Measurements from ENCODE around the gene RBX1. TPM values are rescaled to one million over a fixed set of nuclear protein-coding genes. Genes with fewer than 3 reads are reported as not detected.

The RBX1 gene
- 83.2 TPM for polyA plus RNA-seq (2013, experiment 1 of 2)
- 87.8 TPM for polyA plus RNA-seq (2013, experiment 2 of 2)

DNA sequence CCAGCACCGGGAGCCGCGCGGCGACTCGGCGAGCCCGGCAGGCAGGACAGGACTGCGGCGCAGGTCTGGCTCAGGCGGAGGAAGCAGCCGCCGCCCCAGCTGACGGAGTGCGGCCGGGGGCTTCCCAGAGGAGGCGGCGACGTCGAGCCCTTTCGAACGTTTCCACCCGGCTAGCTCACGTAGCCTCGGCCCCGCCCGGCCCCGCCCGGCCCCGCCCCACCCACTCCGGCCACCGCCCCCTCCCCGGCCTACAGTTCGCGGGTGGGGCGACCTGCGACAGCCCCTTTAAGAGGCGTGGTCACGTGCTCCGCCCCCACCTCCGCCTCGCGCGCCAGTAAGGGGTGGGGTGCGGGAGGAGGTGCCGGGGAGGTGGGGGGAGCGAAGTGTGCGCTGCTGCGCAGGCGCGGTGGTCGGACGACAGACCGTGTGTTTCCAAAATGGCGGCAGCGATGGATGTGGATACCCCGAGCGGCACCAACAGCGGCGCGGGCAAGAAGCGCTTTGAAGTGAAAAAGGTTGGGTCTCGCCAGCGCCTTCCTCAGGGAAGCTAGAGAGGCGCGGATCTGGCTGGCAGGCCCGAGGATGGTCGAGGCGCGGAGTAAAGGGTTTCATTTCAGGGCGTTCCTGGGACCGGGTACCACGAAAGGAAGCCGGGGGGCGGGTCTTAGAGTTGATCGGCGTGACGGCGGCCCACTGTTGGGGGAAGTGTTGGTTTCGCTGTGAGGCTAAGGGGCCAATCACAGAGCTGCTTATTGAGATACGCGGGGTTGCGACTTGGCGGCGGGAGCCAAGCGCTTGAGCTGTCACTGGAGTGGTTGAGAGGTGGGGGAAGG lies at the start of gene RBX1:
RBX1 (plus strand) TSS at position 417 of the 833 bp plus-strand sequence; CDS start at position 438, 21 bp downstream.
- peak within 1 kb of the TSS; percentile 72 for H2AFZ ChIP-seq (ENCODE audit: low read depth, low read length)
- peak within 1 kb of the TSS; percentile 97 for H2BK5ac ChIP-seq (ENCODE audit: low read depth, low read length, poor library complexity, severe bottlenecking)
- H3K4me1 ChIP-seq (ENCODE audit: control insufficient read depth, insufficient read depth, low read depth, low read length), result peaks cover 3% of the 10 kb centered on the region
- peaks cover 7 to 30% of the 10 kb centered on the region in 2 experiments for H3K36me3 ChIP-seq (ENCODE audit: control insufficient read depth in 1 of 2, insufficient read depth in 2 of 2, low read depth in 1 of 2, low read length in 2 of 2)
- peak within 1 kb of the TSS; percentile 99 for H4K91ac ChIP-seq (ENCODE audit: low read length)
- DNase-seq, result peak; percentile 99
- H3K14ac ChIP-seq (ENCODE audit: low read length in 2 of 2), result peak within 1 kb of the TSS in 1 of 2 experiments; percentile 97
- H4K8ac ChIP-seq (ENCODE audit: low read length), result peak within 1 kb of the TSS; percentile 98
- H2BK12ac ChIP-seq (ENCODE audit: low read length in 2 of 2), result peak within 1 kb of the TSS in 1 of 2 experiments; percentile 10
- H3K23ac ChIP-seq (ENCODE audit: low read length in 2 of 2), result peak within 1 kb of the TSS in 1 of 2 experiments; percentile 67
- peak within 1 kb of the TSS; percentile 99 for H3K27ac ChIP-seq (ENCODE audit: low read length, poor library complexity, severe bottlenecking)
- H3K4ac ChIP-seq (ENCODE audit: low read depth in 1 of 2, low read length in 2 of 2), result peak within 1 kb of the TSS; percentile 98 to 100
- H3K9me3 ChIP-seq (ENCODE audit: control insufficient read depth, low read length), result no peaks in the 10 kb centered on the region
- peak within 1 kb of the TSS; percentile 97 to 99 for H3K18ac ChIP-seq (ENCODE audit: low read depth in 1 of 2, low read length in 2 of 2)
- peak within 1 kb of the TSS; percentile 89 for H3K4me2 ChIP-seq (ENCODE audit: low read length, poor library complexity, severe bottlenecking)
- peak within 1 kb of the TSS; percentile 27 for H2AK5ac ChIP-seq (ENCODE audit: low read length, severe bottlenecking)
- peak within 1 kb of the TSS; percentile 80 for H2BK15ac ChIP-seq (ENCODE audit: low read depth, poor library complexity, severe bottlenecking)
- H3K4me3 ChIP-seq (ENCODE audit: insufficient read depth in 1 of 2, low read depth in 1 of 2, low read length in 2 of 2), result peak within 1 kb of the TSS; percentile 83 to 95
- under 1% methylated on average over 64 of the region's 86 CpGs for whole genome bisulfite sequencing
- H3K27me3 ChIP-seq (ENCODE audit: control insufficient read depth in 1 of 2, insufficient read depth in 1 of 2, low read length in 2 of 2), result no peaks in the 10 kb centered on the region
- H3K9ac ChIP-seq (ENCODE audit: low read length), result peak within 1 kb of the TSS; percentile 98
- H3K79me1 ChIP-seq (replicated peaks; ENCODE audit: low read length, poor library complexity, severe bottlenecking), result peaks cover 2% of the 10 kb centered on the region
- H2BK120ac ChIP-seq (ENCODE audit: low read depth, low read length), result peak within 1 kb of the TSS; percentile 96

DNA sequence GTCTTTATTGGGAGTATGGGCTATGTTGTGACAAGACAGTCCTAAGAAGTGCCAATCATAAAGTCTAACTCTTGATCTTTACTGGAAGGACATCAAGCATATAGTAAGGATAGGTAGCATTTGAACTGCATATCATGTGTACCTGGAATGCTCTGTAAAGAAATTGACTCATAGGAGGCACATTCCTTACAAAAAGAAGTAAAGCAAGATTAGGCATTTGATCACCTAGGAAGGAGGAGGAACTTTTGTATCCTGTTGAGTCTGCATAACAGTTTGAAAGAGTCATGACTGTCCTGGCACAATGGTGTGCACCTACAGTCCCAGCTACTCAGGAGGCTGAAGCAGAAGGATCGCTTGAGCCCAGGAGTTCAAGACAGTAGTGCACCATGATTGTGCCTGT lies 47.1 kb upstream of the RBX1 start:
- H3K79me1 ChIP-seq (replicated peaks; ENCODE audit: low read length, poor library complexity, severe bottlenecking), result no peaks in the 10 kb centered on the region
- H3K23ac ChIP-seq (ENCODE audit: low read length in 2 of 2), result no peak overlapping the region
- no peak overlapping the region for H3K18ac ChIP-seq (ENCODE audit: low read depth in 1 of 2, low read length in 2 of 2)
- H2AK5ac ChIP-seq (ENCODE audit: low read length, severe bottlenecking), result no peak overlapping the region
- H3K14ac ChIP-seq (ENCODE audit: low read length in 2 of 2), result no peak overlapping the region
- no peak overlapping the region for H3K4ac ChIP-seq (ENCODE audit: low read depth in 1 of 2, low read length in 2 of 2)
- no peak overlapping the region for H4K91ac ChIP-seq (ENCODE audit: low read length)
- no peak overlapping the region for H3K4me2 ChIP-seq (ENCODE audit: low read length, poor library complexity, severe bottlenecking)
- H3K9ac ChIP-seq (ENCODE audit: low read length), result no peak overlapping the region
- no peak overlapping the region for H2BK5ac ChIP-seq (ENCODE audit: low read depth, low read length, poor library complexity, severe bottlenecking)
- H3K27ac ChIP-seq (ENCODE audit: low read length, poor library complexity, severe bottlenecking), result no peak overlapping the region
- no peaks in the 10 kb centered on the region for H3K27me3 ChIP-seq (ENCODE audit: control insufficient read depth in 1 of 2, insufficient read depth in 1 of 2, low read length in 2 of 2)
- 94% methylated on average over 1 of the region's 1 CpG for whole genome bisulfite sequencing
- peaks cover 5 to 57% of the 10 kb centered on the region in 2 experiments for H3K36me3 ChIP-seq (ENCODE audit: control insufficient read depth in 1 of 2, insufficient read depth in 2 of 2, low read depth in 1 of 2, low read length in 2 of 2)
- DNase-seq, result no peak
- no peak overlapping the region for H3K4me3 ChIP-seq (ENCODE audit: insufficient read depth in 1 of 2, low read depth in 1 of 2, low read length in 2 of 2)
- no peaks in the 10 kb centered on the region for H3K9me3 ChIP-seq (ENCODE audit: control insufficient read depth, low read length)
- no peak overlapping the region for H2BK15ac ChIP-seq (ENCODE audit: low read depth, poor library complexity, severe bottlenecking)
- no peak overlapping the region for H2BK12ac ChIP-seq (ENCODE audit: low read length in 2 of 2)
- H3K4me1 ChIP-seq (ENCODE audit: control insufficient read depth, insufficient read depth, low read depth, low read length), result no peaks in the 10 kb centered on the region
- no peak overlapping the region for H4K8ac ChIP-seq (ENCODE audit: low read length)
- no peak overlapping the region for H2BK120ac ChIP-seq (ENCODE audit: low read depth, low read length)
- no peak overlapping the region for H2AFZ ChIP-seq (ENCODE audit: low read depth, low read length)

DNA sequence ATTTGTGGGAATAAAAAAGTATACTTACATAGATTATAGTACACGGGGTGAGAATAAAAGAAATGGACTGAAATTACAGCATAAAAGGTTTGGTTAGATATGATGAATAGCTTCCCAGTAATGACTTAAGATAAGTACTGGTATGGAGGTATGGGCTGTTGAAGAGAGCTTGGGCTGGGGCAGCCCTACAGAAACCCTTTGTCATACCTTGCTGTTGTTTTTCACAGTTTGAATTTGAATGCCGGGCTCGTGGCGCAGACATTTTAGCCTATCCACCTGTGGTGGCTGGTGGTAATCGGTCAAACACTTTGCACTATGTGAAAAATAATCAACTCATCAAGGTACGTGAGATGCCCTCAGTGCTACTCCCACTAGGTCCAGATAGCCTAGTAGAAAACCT lies 42.3 kb upstream of the RBX1 start:
- Histone ChIP-seq H4K91ac (ENCODE audit: low read length) (no peak overlapping the region), H3K4me3 (ENCODE audit: insufficient read depth in 1 of 2, low read depth in 1 of 2, low read length in 2 of 2) (no peak overlapping the region), H2BK120ac (ENCODE audit: low read depth, low read length) (no peak overlapping the region), H3K23ac (ENCODE audit: low read length in 2 of 2) (no peak overlapping the region), H4K8ac (ENCODE audit: low read length) (no peak overlapping the region), H3K4ac (ENCODE audit: low read depth in 1 of 2, low read length in 2 of 2) (no peak overlapping the region), H2BK5ac (ENCODE audit: low read depth, low read length, poor library complexity, severe bottlenecking) (no peak overlapping the region), H2BK12ac (ENCODE audit: low read length in 2 of 2) (no peak overlapping the region), H3K4me2 (ENCODE audit: low read length, poor library complexity, severe bottlenecking) (no peak overlapping the region), H3K18ac (ENCODE audit: low read depth in 1 of 2, low read length in 2 of 2) (no peak overlapping the region), H2BK15ac (ENCODE audit: low read depth, poor library complexity, severe bottlenecking) (no peak overlapping the region), H3K36me3 (ENCODE audit: control insufficient read depth in 1 of 2, insufficient read depth in 2 of 2, low read depth in 1 of 2, low read length in 2 of 2) (peaks cover 8 to 84% of the 10 kb centered on the region in 2 experiments), H3K4me1 (ENCODE audit: control insufficient read depth, insufficient read depth, low read depth, low read length) (no peaks in the 10 kb centered on the region), H3K14ac (ENCODE audit: low read length in 2 of 2) (no peak overlapping the region), H3K27me3 (ENCODE audit: control insufficient read depth in 1 of 2, insufficient read depth in 1 of 2, low read length in 2 of 2) (no peaks in the 10 kb centered on the region), H3K27ac (ENCODE audit: low read length, poor library complexity, severe bottlenecking) (no peak overlapping the region), H2AFZ (ENCODE audit: low read depth, low read length) (no peak overlapping the region), H3K9me3 (ENCODE audit: control insufficient read depth, low read length) (no peaks in the 10 kb centered on the region), H2AK5ac (ENCODE audit: low read length, severe bottlenecking) (no peak overlapping the region), H3K79me1 (replicated peaks; ENCODE audit: low read length, poor library complexity, severe bottlenecking) (no peaks in the 10 kb centered on the region), H3K9ac (ENCODE audit: low read length) (no peak overlapping the region)
- DNase-seq, result no peak
- 100% methylated on average over 6 of the region's 6 CpGs for WGBS

DNA sequence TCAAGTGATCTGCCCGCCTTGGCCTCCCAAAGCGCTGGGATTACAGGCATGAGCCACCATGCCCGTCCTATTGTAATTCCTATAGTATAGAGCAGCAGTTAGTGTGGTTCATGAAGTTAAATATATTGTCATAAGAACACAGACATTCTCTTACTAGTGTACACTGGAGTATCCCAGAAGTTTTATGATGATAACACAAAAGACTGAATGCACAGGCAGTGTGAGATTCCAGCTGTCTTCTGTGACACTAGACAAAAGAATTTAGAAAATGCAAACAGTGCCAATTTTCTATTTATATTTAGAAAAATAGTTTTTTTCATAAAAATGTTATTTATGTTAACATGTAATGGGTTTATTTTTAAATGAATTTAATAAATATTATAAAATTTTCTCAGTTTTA lies 39.4 kb upstream of the RBX1 start:
- Histone ChIP-seq H3K18ac (ENCODE audit: low read depth in 1 of 2, low read length in 2 of 2) (no peak overlapping the region), H3K79me1 (replicated peaks; ENCODE audit: low read length, poor library complexity, severe bottlenecking) (no peaks in the 10 kb centered on the region), H3K4me2 (ENCODE audit: low read length, poor library complexity, severe bottlenecking) (no peak overlapping the region), H3K9ac (ENCODE audit: low read length) (no peak overlapping the region), H2BK15ac (ENCODE audit: low read depth, poor library complexity, severe bottlenecking) (no peak overlapping the region), H2BK12ac (ENCODE audit: low read length in 2 of 2) (no peak overlapping the region), H3K4me3 (ENCODE audit: insufficient read depth in 1 of 2, low read depth in 1 of 2, low read length in 2 of 2) (no peak overlapping the region), H4K91ac (ENCODE audit: low read length) (no peak overlapping the region), H2AK5ac (ENCODE audit: low read length, severe bottlenecking) (no peak overlapping the region), H3K14ac (ENCODE audit: low read length in 2 of 2) (no peak overlapping the region), H3K4me1 (ENCODE audit: control insufficient read depth, insufficient read depth, low read depth, low read length) (no peaks in the 10 kb centered on the region), H2BK5ac (ENCODE audit: low read depth, low read length, poor library complexity, severe bottlenecking) (no peak overlapping the region), H3K4ac (ENCODE audit: low read depth in 1 of 2, low read length in 2 of 2) (no peak overlapping the region), H3K23ac (ENCODE audit: low read length in 2 of 2) (no peak overlapping the region), H3K27ac (ENCODE audit: low read length, poor library complexity, severe bottlenecking) (no peak overlapping the region), H3K9me3 (ENCODE audit: control insufficient read depth, low read length) (no peaks in the 10 kb centered on the region), H2AFZ (ENCODE audit: low read depth, low read length) (no peak overlapping the region), H4K8ac (ENCODE audit: low read length) (no peak overlapping the region), H2BK120ac (ENCODE audit: low read depth, low read length) (no peak overlapping the region), H3K36me3 (ENCODE audit: control insufficient read depth in 1 of 2, insufficient read depth in 2 of 2, low read depth in 1 of 2, low read length in 2 of 2) (peaks cover 9 to 87% of the 10 kb centered on the region in 2 experiments), H3K27me3 (ENCODE audit: control insufficient read depth in 1 of 2, insufficient read depth in 1 of 2, low read length in 2 of 2) (no peaks in the 10 kb centered on the region)
- no peak for DNase-seq
- 100% methylated on average over 1 of the region's 3 CpGs for WGBS

All from mesenchymal stem cell (in vitro differentiated cells and primary cell).